CD4-positive, alpha-beta memory T cell (primary cell): ENCODE data around the gene RTP1. TPM values are rescaled to one million over a fixed set of nuclear protein-coding genes. Genes with fewer than 3 reads are reported as not detected.

ENCODE experiments used
- CTCF ChIA-PET: fragments of 350-600 bp; sonication (Branson Sonifier 250); formaldehyde crosslinking; loops from one replicate; lab custom pipeline; 2021; ENCODE audit warnings: inconsistent platforms; ENCODE audit not compliant: partially characterized antibody; lab: Charles Lee
- POLR2A ChIA-PET: fragments of 350-600 bp; sonication (Branson Sonifier 250); formaldehyde crosslinking; loops from one replicate; lab custom pipeline; 2021; ENCODE audit not compliant: partially characterized antibody; lab: Charles Lee
- DNase-seq, 5 donors: peaks; one replicate each; pipeline versions ENCODE4 v3.0.0 to v3.0.0-alpha.2; 2020 to 2022; ENCODE audit warnings: mixed read lengths in 1 of 5
- H3K27ac ChIP-seq: one replicate; pipeline ENCODE4 v1.7.0; 2013; ENCODE audit warnings: low read depth, low read length
- H3K27me3 ChIP-seq: 2 replicates; pipeline ENCODE4 v1.7.0; 2013; ENCODE audit warnings: mild to moderate bottlenecking, low read length, moderate library complexity; ENCODE audit not compliant: insufficient read depth
- H3K36me3 ChIP-seq: 2 replicates; pipeline ENCODE4 v1.7.0; 2013; ENCODE audit warnings: mild to moderate bottlenecking, low read length, moderate library complexity; ENCODE audit not compliant: insufficient read depth
- H3K4me1 ChIP-seq: 2 replicates; pipeline ENCODE4 v1.7.0; 2013; ENCODE audit warnings: mild to moderate bottlenecking, low read length, moderate library complexity; ENCODE audit not compliant: insufficient read depth
- H3K4me3 ChIP-seq, 2 donors: one replicate each; pipeline ENCODE4 v1.7.0; 2013; ENCODE audit warnings: low read length in 2 of 2, mild to moderate bottlenecking in 1 of 2
- H3K9me3 ChIP-seq, 2 donors: one replicate each; pipeline ENCODE4 v1.7.0; 2013; ENCODE audit warnings: low read length in 2 of 2, control low read depth in 1 of 2; ENCODE audit not compliant: control insufficient read depth in 1 of 2
- H3K27ac Mint-ChIP-seq, 7 donors: one replicate each; pipeline ENCODE4 v1.8.0; 2020 to 2021; ENCODE audit warnings: mixed read lengths in 7 of 7, mild to moderate bottlenecking in 6 of 7, inconsistent platforms in 3 of 7, moderate library complexity in 3 of 7
- H3K27me3 Mint-ChIP-seq, 2 donors: one replicate each; pipeline ENCODE4 v1.8.0; 2020 to 2021; ENCODE audit warnings: mixed read lengths in 2 of 2
- H3K36me3 Mint-ChIP-seq, 2 donors: one replicate each; pipeline ENCODE4 v1.8.0; 2020 to 2021; ENCODE audit warnings: mixed read lengths in 2 of 2, inconsistent platforms in 1 of 2, mild to moderate bottlenecking in 1 of 2
- H3K4me1 Mint-ChIP-seq, 4 donors: one replicate each; pipeline ENCODE4 v1.8.0; 2020 to 2021; ENCODE audit warnings: mixed read lengths in 4 of 4, mild to moderate bottlenecking in 1 of 4
- H3K4me3 Mint-ChIP-seq, 8 donors: one replicate each; pipeline ENCODE4 v1.8.0; 2020 to 2021; ENCODE audit warnings: mixed read lengths in 8 of 8, mild to moderate bottlenecking in 7 of 8, moderate library complexity in 6 of 8, inconsistent platforms in 3 of 8
- H3K9me3 Mint-ChIP-seq, 8 donors: one replicate each; pipeline ENCODE4 v1.8.0; 2020 to 2021; ENCODE audit warnings: mixed read lengths in 8 of 8, mild to moderate bottlenecking in 5 of 8, inconsistent platforms in 3 of 8, moderate library complexity in 1 of 8
- intact Hi-C: fragments of 100-400 bp; cut with micrococcal nuclease; formaldehyde crosslinking; loops from one replicate; pipeline ENCODE4 v1.15.1; 2023
- polyA plus RNA-seq, 2 donors: library from polyadenylated mRNA; unstranded; fragments of 300-500 nt; fragmentation: Illumina TruSeq; gene quantifications; one replicate each; pipeline ENCODE4 v1.2.3, GENCODE V29; 2021
- total RNA-seq, 2 experiments: library from RNA; stranded (reverse); gene quantifications; one replicate each; pipeline ENCODE4 v1.2.3, GENCODE V29; 2021

Gene RTP1
- total and polyA plus RNA-seq, 4 experiments from 2014 or later = not detected

DNA sequence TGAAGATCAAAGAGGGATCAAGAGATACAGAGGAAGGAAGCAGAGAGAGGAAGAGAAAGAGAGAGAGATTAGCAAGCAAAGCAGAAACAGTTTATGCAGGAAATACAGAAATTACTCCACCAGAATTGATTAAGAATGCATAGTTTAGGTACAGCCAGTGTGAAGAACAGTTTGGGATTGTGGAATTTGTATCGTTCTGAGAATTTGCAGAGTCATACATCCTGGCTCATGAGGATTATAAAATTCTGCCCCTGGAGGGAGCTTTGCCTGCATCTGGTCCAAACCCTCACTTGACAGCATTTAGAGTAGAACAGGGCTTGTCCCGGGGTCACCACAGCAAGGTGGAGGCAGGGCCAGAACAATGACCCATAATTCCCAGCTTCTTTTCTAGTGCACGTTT lies 50.1 kb downstream of the RTP1 start:
- intact Hi-C loops = no loop called here
- CTCF ChIA-PET = no interaction called here
- peak overlapping the region in 1 of 7 donors; percentile 7 for H3K27ac Mint-ChIP-seq

More for the DNA sequence above, 50.1 kb downstream of the RTP1 start:
- Mint-ChIP-seq H3K4me1 (peaks cover 6 to 17% (median 15%) of the 10 kb centered on the region in 4 donors), H3K9me3 (no peaks in the 10 kb centered on the region), H3K36me3 (no peaks in the 10 kb centered on the region), H3K4me3 (peak overlapping the region in 5 of 8 donors; percentile 26 to 75 (median 57)), H3K27me3 (peaks cover 2% of the 10 kb centered on the region in 2 donors)
- Histone ChIP-seq H3K4me3 (no peak overlapping the region), H3K36me3 (no peaks in the 10 kb centered on the region), H3K9me3 (no peaks in the 10 kb centered on the region), H3K27ac (no peak overlapping the region), H3K27me3 (no peaks in the 10 kb centered on the region), H3K4me1 (peaks cover 11% of the 10 kb centered on the region)
- DNase-seq = no peak
- POLR2A ChIA-PET = no interaction called here

Other genes with a start within 250 kb of the RTP1 start
- 1 to 10 TPM; 2.6 to 3.6 TPM for gene RPL39L, start 58.0 kb upstream of the RTP1 start, total RNA-seq
- 10 to 100 TPM in 1 of 2 donors, 1 to 10 TPM in 1; 7.2 to 15.7 TPM for gene RPL39L, start 58.0 kb upstream of the RTP1 start, polyA plus RNA-seq
- not detected for gene MASP1, start 94.3 kb downstream of the RTP1 start, total RNA-seq
- gene MASP1, start 94.3 kb downstream of the RTP1 start, polyA plus RNA-seq = not detected
- gene RTP4, start 170.9 kb downstream of the RTP1 start, total RNA-seq = 1 to 10 TPM; 7.5 to 8.8 TPM
- 10 to 100 TPM in 1 of 2 donors, 1 to 10 TPM in 1; 3.5 to 13.5 TPM for gene RTP4, start 170.9 kb downstream of the RTP1 start, polyA plus RNA-seq